ENCODE results near the gene CCDC54.

- TF ChIP-seq CTCF (conservative IDR thresholded peaks at IDR 0.05 in 1 of 2, IDR thresholded peaks at IDR 0.05 in 1 of 2; ENCODE audit: extremely low read depth in 1 of 2, insufficient read depth in 1 of 2, low read depth in 1 of 2, low read length in 2 of 2) (no peak), EZH2 (IDR thresholded peaks at IDR 0.05; ENCODE audit: borderline replicate concordance, low read length) (no peak)
Observed at GRCh38 chr3:107361633-107362032, 15.6 kb upstream of the CCDC54 start.
